ENCODE results near the gene ANKRD6. TPM values are rescaled to one million over a fixed set of nuclear protein-coding genes. Genes with fewer than 3 reads are reported as not detected.

ANKRD6 gene
- total RNA-seq, 2 experiments from 2014 or later, result 2.4 to 7.0 TPM

GRCh38 chr6:89667872-89668556, 235.1 kb downstream of the ANKRD6 start:
- Histone ChIP-seq H2AFZ (ENCODE audit: low read length) (no peak overlapping the region), H3K4me2 (ENCODE audit: low read length) (no peak overlapping the region), H3K9me3 (ENCODE audit: low read length) (no peaks in the 10 kb centered on the region), H3K4me3 (ENCODE audit: low read depth, low read length, poor library complexity, severe bottlenecking) (no peak overlapping the region), H3K36me3 (ENCODE audit: insufficient read depth, low read length) (peaks cover 95% of the 10 kb centered on the region), H3K4me1 (ENCODE audit: insufficient read depth, low read length, poor library complexity, severe bottlenecking) (no peaks in the 10 kb centered on the region), H3K9me2 (ENCODE audit: insufficient read depth, low read length) (no peaks in the 10 kb centered on the region), H3K79me2 (ENCODE audit: insufficient read depth, low read depth, low read length) (no peaks in the 10 kb centered on the region), H3K27ac (ENCODE audit: low read depth, low read length, poor library complexity, severe bottlenecking) (no peak overlapping the region), H4K20me1 (ENCODE audit: insufficient read depth, low read length) (no peaks in the 10 kb centered on the region)
- intact Hi-C loops (cut with micrococcal nuclease; ENCODE audit: unreplicated experiment), result no loop called here
- ChIA-PET POLR2A (interaction anchor here (1.1 kb wide), 1 partner anchor 29 kb away, joined by 3 read pairs; the partner anchor contains the start of gene LYRM2), CTCF (ENCODE audit: unreplicated experiment) (no interaction called here)
- DNase-seq (ENCODE audit: low spot score), result no peak
- TF ChIP-seq EZH2phosphoT487 (IDR thresholded peaks at IDR 0.05; ENCODE audit: borderline replicate concordance, low read depth, low read length) (no peak), CTCF (conservative IDR thresholded peaks at IDR 0.05; ENCODE audit: low read length) (no peak)
- no TSS peak for BruUV-seq (replicated peaks)

- Histone ChIP-seq H3K9me3 (ENCODE audit: low read length) (no peaks in the 10 kb centered on the region), H3K9me2 (ENCODE audit: insufficient read depth, low read length) (no peaks in the 10 kb centered on the region), H3K79me2 (ENCODE audit: insufficient read depth, low read depth, low read length) (no peaks in the 10 kb centered on the region), H3K27ac (ENCODE audit: low read depth, low read length, poor library complexity, severe bottlenecking) (no peak overlapping the region), H3K36me3 (ENCODE audit: insufficient read depth, low read length) (peaks cover 95% of the 10 kb centered on the region), H3K4me3 (ENCODE audit: low read depth, low read length, poor library complexity, severe bottlenecking) (no peak overlapping the region), H3K4me2 (ENCODE audit: low read length) (no peak overlapping the region), H4K20me1 (ENCODE audit: insufficient read depth, low read length) (no peaks in the 10 kb centered on the region), H2AFZ (ENCODE audit: low read length) (no peak overlapping the region), H3K4me1 (ENCODE audit: insufficient read depth, low read length, poor library complexity, severe bottlenecking) (no peaks in the 10 kb centered on the region)
- ChIA-PET CTCF (ENCODE audit: unreplicated experiment) (no interaction called here), POLR2A (interaction anchor here (1.1 kb wide), 1 partner anchor 30 kb away, joined by 3 read pairs; the partner anchor contains the start of gene LYRM2)
- no peak for TF ChIP-seq CTCF (conservative IDR thresholded peaks at IDR 0.05; ENCODE audit: low read length)
- TF ChIP-seq EZH2phosphoT487 (IDR thresholded peaks at IDR 0.05; ENCODE audit: borderline replicate concordance, low read depth, low read length), result no peak
- intact Hi-C loops (cut with micrococcal nuclease; ENCODE audit: unreplicated experiment), result no loop called here
- DNase-seq (ENCODE audit: low spot score), result no peak
- no TSS peak for BruUV-seq (replicated peaks)
These were observed 236.1 kb downstream of the ANKRD6 start for GRCh38 chr6:89669002-89669401.

- H3K4me3 ChIP-seq (ENCODE audit: low read depth, low read length, poor library complexity, severe bottlenecking), result no peak overlapping the region
- no TSS peak for BruUV-seq (replicated peaks)
- H3K4me1 ChIP-seq (ENCODE audit: insufficient read depth, low read length, poor library complexity, severe bottlenecking), result no peaks in the 10 kb centered on the region
- H3K9me2 ChIP-seq (ENCODE audit: insufficient read depth, low read length), result no peaks in the 10 kb centered on the region
- no peak for DNase-seq (ENCODE audit: low spot score)
- no peaks in the 10 kb centered on the region for H4K20me1 ChIP-seq (ENCODE audit: insufficient read depth, low read length)
- TF ChIP-seq EZH2phosphoT487 (IDR thresholded peaks at IDR 0.05; ENCODE audit: borderline replicate concordance, low read depth, low read length), result no peak
- no peak for TF ChIP-seq CTCF (conservative IDR thresholded peaks at IDR 0.05; ENCODE audit: low read length)
- intact Hi-C loops (cut with micrococcal nuclease; ENCODE audit: unreplicated experiment), result loop anchor here (5.0 kb wide), 1 partner anchor 36 kb away; no protein-coding TSS in a partner anchor
- no peak overlapping the region for H3K4me2 ChIP-seq (ENCODE audit: low read length)
- H3K79me2 ChIP-seq (ENCODE audit: insufficient read depth, low read depth, low read length), result no peaks in the 10 kb centered on the region
- ChIA-PET POLR2A (interaction anchor here (0.9 kb wide), 1 partner anchor 18 kb away, joined by 3 read pairs; no protein-coding TSS in a partner anchor), CTCF (ENCODE audit: unreplicated experiment) (no interaction called here)
- no peak overlapping the region for H3K27ac ChIP-seq (ENCODE audit: low read depth, low read length, poor library complexity, severe bottlenecking)
- no peak overlapping the region for H2AFZ ChIP-seq (ENCODE audit: low read length)
- no peaks in the 10 kb centered on the region for H3K9me3 ChIP-seq (ENCODE audit: low read length)
- H3K36me3 ChIP-seq (ENCODE audit: insufficient read depth, low read length), result peaks cover 95% of the 10 kb centered on the region
These were observed 238.1 kb downstream of the ANKRD6 start for GRCh38 chr6:89670935-89671565.
